ENCODE results near the gene AFMID. TPM values are rescaled to one million over a fixed set of nuclear protein-coding genes. Genes with fewer than 3 reads are reported as not detected.
A peak's percentile ranks its signal among the peaks of the same experiment; 100 is the strongest.

AFMID gene
- total and polyA plus RNA-seq, 2 of the 13 experiments (the other 11 are each of a cell fraction or from before 2014, with no cell fraction given): 249 to 270 TPM

- TF ChIP-seq ATF7-NPFF (CRISPR knock-in tag; IDR thresholded peaks at IDR 0.05; ENCODE audit: low read depth): 0 out of 2 replicates have a peak, but pooled peaks have one; percentile 79
- no peak for TF ChIP-seq JARID2 (CRISPR knock-in tag; IDR thresholded peaks at IDR 0.05; ENCODE audit: insufficient replicate concordance)
- TF ChIP-seq ZNF749 (CRISPR knock-in tag; IDR thresholded peaks at IDR 0.05; ENCODE audit: borderline replicate concordance): 0 out of 2 replicates have a peak, but pooled peaks have one; percentile 57
- TF ChIP-seq ZSCAN22 (CRISPR knock-in tag; IDR thresholded peaks at IDR 0.05): no peak
- peak; percentile 73 for TF ChIP-seq HDAC2 (CRISPR knock-in tag; IDR thresholded peaks at IDR 0.05)
- TF ChIP-seq RBAK (CRISPR knock-in tag; IDR thresholded peaks at IDR 0.05): no peak
- no peak for TF ChIP-seq PRDM15 (CRISPR knock-in tag; IDR thresholded peaks at IDR 0.05)
- TF ChIP-seq FOXK2 (IDR thresholded peaks at IDR 0.05): no peak
- TF ChIP-seq ZSCAN31 (CRISPR knock-in tag; IDR thresholded peaks at IDR 0.05; ENCODE audit: low read depth): peak; percentile 52; the same call in 1 of the 2 replicates
- no peak for TF ChIP-seq ZNF703 (CRISPR knock-in tag; IDR thresholded peaks at IDR 0.05; ENCODE audit: borderline replicate concordance)
- TF ChIP-seq GPN1 (CRISPR knock-in tag; IDR thresholded peaks at IDR 0.05; ENCODE audit: borderline replicate concordance): no peak
- TF ChIP-seq HNF1B (CRISPR knock-in tag; IDR thresholded peaks at IDR 0.05): peak; percentile 76; the same call in 1 of the 2 replicates
- TF ChIP-seq RFXAP (CRISPR knock-in tag; IDR thresholded peaks at IDR 0.05; ENCODE audit: borderline replicate concordance): no peak
- TF ChIP-seq SALL1 (CRISPR knock-in tag; IDR thresholded peaks at IDR 0.05): peak; percentile 84
- TF ChIP-seq NR2F1 (CRISPR knock-in tag; IDR thresholded peaks at IDR 0.05): peak in 1 of 2 experiments; percentile 15; a peak in 1 of 4 replicates
- peak; percentile 59; the same call in 1 of the 2 replicates for TF ChIP-seq ZNF263 (CRISPR knock-in tag; IDR thresholded peaks at IDR 0.05)
- TF ChIP-seq ZNF546 (CRISPR knock-in tag; conservative IDR thresholded peaks at IDR 0.05): no peak
- TF ChIP-seq SNAI1 (CRISPR knock-in tag; IDR thresholded peaks at IDR 0.05; ENCODE audit: borderline replicate concordance): no peak
These were observed 64.0 kb downstream of the AFMID start (continued) for GRCh38 chr17:78250891-78251772.

Data from HepG2 (cell line).